H1 (cell line): ENCODE data around the gene SPPL2B. TPM values are rescaled to one million over a fixed set of nuclear protein-coding genes. Genes with fewer than 3 reads are reported as not detected.
A peak's percentile ranks its signal among the peaks of the same experiment; 100 is the strongest.

Experiments
- CTCF ChIA-PET: fragments of 300-600 bp; sonication (Branson Sonifier 250); formaldehyde crosslinking; loops from one replicate; lab custom pipeline; 2021; ENCODE audit not compliant: partially characterized antibody; lab: Charles Lee
- POLR2A ChIA-PET: fragments of 300-600 bp; sonication (Branson Sonifier 250); formaldehyde crosslinking; loops from one replicate; lab custom pipeline; 2021; ENCODE audit warnings: inconsistent platforms; ENCODE audit not compliant: partially characterized antibody; lab: Charles Lee
- DNase-seq, 2 experiments: peaks; one replicate each; pipeline versions ENCODE4 v3.0.0 to v3.0.0-alpha.2; 2010 to 2022; ENCODE audit warnings: low spot score in 2 of 2, low read depth in 1 of 2, mixed read lengths in 1 of 2
- FAIRE-seq: peaks from 2 replicates; lab custom pipeline; 2011; peaks lifted over from hg19 to GRCh38; lab: Jason Lieb, UNC
- H2AFZ ChIP-seq: 2 replicates; pipeline ENCODE4 v1.8.1; 2012; ENCODE audit warnings: low read length, inconsistent platforms
- H2AK5ac ChIP-seq: 2 replicates; pipeline ENCODE4 v1.6.1; 2013; ENCODE audit warnings: low read depth, low read length
- H2BK120ac ChIP-seq: replicated peaks from 2 replicates; pipeline ENCODE3; 2013; ENCODE audit warnings: low read depth, low read length, inconsistent platforms
- H2BK12ac ChIP-seq: 2 replicates; pipeline ENCODE4 v1.6.1; 2013; ENCODE audit warnings: low read depth, low read length
- H2BK15ac ChIP-seq: 2 replicates; pipeline ENCODE4 v1.6.1; 2013; ENCODE audit warnings: low read length
- H2BK20ac ChIP-seq: 2 replicates; pipeline ENCODE4 v1.6.1; 2013; ENCODE audit warnings: low read length
- H2BK5ac ChIP-seq: 2 replicates; pipeline ENCODE4 v1.6.1; 2013; ENCODE audit warnings: low read depth, low read length
- H3K14ac ChIP-seq: 2 replicates; pipeline ENCODE4 v1.6.1; 2013; ENCODE audit warnings: inconsistent platforms; ENCODE audit not compliant: insufficient read length
- H3K18ac ChIP-seq: 2 replicates; pipeline ENCODE4 v1.6.1; 2013; ENCODE audit warnings: low read length; ENCODE audit errors: extremely low read depth
- H3K23ac ChIP-seq: 2 replicates; pipeline ENCODE4 v1.6.1; 2013; ENCODE audit warnings: inconsistent platforms; ENCODE audit not compliant: insufficient read length
- H3K23me2 ChIP-seq: 2 replicates; pipeline ENCODE4 v1.6.1; 2013; ENCODE audit warnings: low read depth, low read length
- H3K27ac ChIP-seq: 2 replicates; pipeline ENCODE4 v1.6.1; 2011; ENCODE audit warnings: low read depth, low read length, inconsistent platforms
- H3K27me3 ChIP-seq, 4 experiments: replicated peaks in 1 of 4; 1 replicate in 1 of 4; 2 replicates in 3 of 4; pipeline versions ENCODE4 v1.6.1 to v1.8.1; 2011 to 2013; ENCODE audit warnings: low read length in 3 of 4, mild to moderate bottlenecking in 3 of 4, inconsistent platforms in 2 of 4, mixed read lengths in 2 of 4, moderate library complexity in 1 of 4; ENCODE audit not compliant: control insufficient read depth in 3 of 4, insufficient read depth in 3 of 4; ENCODE audit errors: extremely low read depth in 1 of 4
- H3K36me3 ChIP-seq, 4 experiments: 2 replicates each; pipeline versions ENCODE4 v1.6.1 to v1.8.1; 2011 to 2013; ENCODE audit warnings: mild to moderate bottlenecking in 4 of 4, low read length in 3 of 4, moderate library complexity in 2 of 4, control low read depth in 1 of 4, inconsistent platforms in 1 of 4; ENCODE audit not compliant: insufficient read depth in 4 of 4, control insufficient read depth in 2 of 4
- H3K4ac ChIP-seq: replicated peaks from 2 replicates; pipeline ENCODE3; 2013; ENCODE audit warnings: low read length, low read depth, mixed read lengths, inconsistent platforms; ENCODE audit not compliant: insufficient read length
- H3K4me1 ChIP-seq, 4 experiments: replicated peaks in 1 of 4; 1 replicate in 1 of 4; 2 replicates in 3 of 4; pipeline versions ENCODE4 v1.6.1 to v1.8.1; 2011 to 2013; ENCODE audit warnings: low read length in 3 of 4, inconsistent platforms in 2 of 4, mixed read lengths in 1 of 4; ENCODE audit not compliant: insufficient read depth in 4 of 4, control insufficient read depth in 3 of 4
- H3K4me2 ChIP-seq, 2 experiments: 2 replicates each; pipeline versions ENCODE4 v1.6.1 to v1.8.1; 2011 to 2013; ENCODE audit warnings: low read depth in 2 of 2, low read length in 2 of 2, control low read depth in 1 of 2, inconsistent platforms in 1 of 2, mild to moderate bottlenecking in 1 of 2; ENCODE audit not compliant: insufficient read depth in 1 of 2
- H3K4me3 ChIP-seq, 4 experiments: fragments of 200-600, 300-600 bp in 1 of 4; sonication (generic), shearing (Covaris generic), sonication (Bioruptor Twin) in 1 of 4; 2 replicates each; pipeline versions ENCODE4 v1.5.1 to v1.8.1; 2011 to 2016; ENCODE audit warnings: low read length in 4 of 4, low read depth in 3 of 4, control low read depth in 2 of 4, inconsistent platforms in 2 of 4, mild to moderate bottlenecking in 2 of 4, mixed read lengths in 1 of 4, moderate library complexity in 1 of 4; ENCODE audit not compliant: insufficient read depth in 2 of 4; ENCODE audit errors: extremely low read depth in 1 of 4
- H3K56ac ChIP-seq: replicated peaks from 2 replicates; pipeline ENCODE3; 2013; ENCODE audit warnings: low read depth, mild to moderate bottlenecking, mixed read lengths, low read length, inconsistent platforms; ENCODE audit not compliant: insufficient read length
- H3K79me1 ChIP-seq: 2 replicates; pipeline ENCODE4 v1.6.1; 2013; ENCODE audit warnings: low read depth, low read length, control low read depth
- H3K79me2 ChIP-seq, 2 experiments: 2 replicates each; pipeline versions ENCODE4 v1.6.1 to v1.8.1; 2012 to 2013; ENCODE audit warnings: low read length in 2 of 2, mild to moderate bottlenecking in 2 of 2, inconsistent platforms in 1 of 2; ENCODE audit not compliant: insufficient read depth in 2 of 2, control insufficient read depth in 1 of 2
- H3K9ac ChIP-seq, 4 experiments: replicated peaks in 1 of 4; 1 replicate in 1 of 4; 2 replicates in 3 of 4; pipeline versions ENCODE4 v1.6.1 to v1.8.1; 2011 to 2013; ENCODE audit warnings: low read depth in 3 of 4, low read length in 3 of 4, control low read depth in 2 of 4, mild to moderate bottlenecking in 2 of 4, moderate library complexity in 2 of 4, inconsistent platforms in 1 of 4; ENCODE audit errors: extremely low read depth in 1 of 4
- H3K9me3 ChIP-seq, 2 experiments: 2 replicates each; pipeline versions ENCODE4 v1.6.1 to v1.8.1; 2012 to 2013; ENCODE audit warnings: mild to moderate bottlenecking in 2 of 2, moderate library complexity in 2 of 2, control low read depth in 1 of 2, inconsistent platforms in 1 of 2, low read depth in 1 of 2, low read length in 1 of 2, mixed read lengths in 1 of 2; ENCODE audit not compliant: insufficient read depth in 2 of 2
- H4K20me1 ChIP-seq, 2 experiments: replicated peaks in 1 of 2; 2 replicates each; pipeline versions ENCODE3 to v1.8.1; 2011 to 2013; ENCODE audit warnings: inconsistent platforms in 2 of 2, low read length in 2 of 2, mild to moderate bottlenecking in 1 of 2; ENCODE audit not compliant: insufficient read depth in 2 of 2, control insufficient read depth in 1 of 2
- H4K5ac ChIP-seq: 2 replicates; pipeline ENCODE4 v1.6.1; 2013; ENCODE audit warnings: low read length, low read depth, mixed read lengths, inconsistent platforms; ENCODE audit not compliant: insufficient read length
- H4K8ac ChIP-seq: 2 replicates; pipeline ENCODE4 v1.8.0; 2013; ENCODE audit warnings: mild to moderate bottlenecking, moderate library complexity, low read length, inconsistent platforms; ENCODE audit not compliant: insufficient read depth; ENCODE audit errors: extremely low read depth
- H4K91ac ChIP-seq: replicated peaks from 2 replicates; pipeline ENCODE3; 2013; ENCODE audit warnings: low read length, mixed read lengths, inconsistent platforms; ENCODE audit not compliant: insufficient read length
- BRCA1 ChIP-seq: IDR thresholded peaks from 2 replicates; pipeline ENCODE4 v1.6.1; 2012; ENCODE audit warnings: low read depth, low read length, improper control_type of control experiment
- FOSL1 ChIP-seq: IDR thresholded peaks from 2 replicates; pipeline ENCODE4 v1.6.1; 2011; ENCODE audit warnings: mild to moderate bottlenecking, low read depth, low read length, moderate library complexity; ENCODE audit not compliant: insufficient read depth
- KDM4A ChIP-seq: IDR thresholded peaks from one replicate; pipeline ENCODE4 v1.7.1; 2012; ENCODE audit warnings: low read depth, mild to moderate bottlenecking, moderate library complexity, low read length, inconsistent platforms; ENCODE audit not compliant: severe bottlenecking
- RBBP5 ChIP-seq: IDR thresholded peaks from 2 replicates; pipeline ENCODE4 v1.7.1; 2012; ENCODE audit warnings: low read depth, mild to moderate bottlenecking, inconsistent platforms, low read length, moderate library complexity, borderline replicate concordance
- RXRA ChIP-seq: IDR thresholded peaks from 2 replicates; pipeline ENCODE4 v1.6.1; 2011; ENCODE audit warnings: low read depth, mild to moderate bottlenecking, low read length, moderate library complexity; ENCODE audit not compliant: insufficient read depth
- SIN3A ChIP-seq, 2 experiments: IDR thresholded peaks in 1 of 2; conservative IDR thresholded peaks in 1 of 2; 2 replicates each; pipeline ENCODE4 v1.6.1; 2011 to 2012; ENCODE audit warnings: low read length in 2 of 2, improper control_type of control experiment in 1 of 2, low read depth in 1 of 2, mild to moderate bottlenecking in 1 of 2
- SIX5 ChIP-seq: IDR thresholded peaks from 2 replicates; pipeline ENCODE4 v1.6.1; 2011; ENCODE audit warnings: mild to moderate bottlenecking, low read depth, low read length
- SP1 ChIP-seq: IDR thresholded peaks from 2 replicates; pipeline ENCODE4 v1.6.1; 2011; ENCODE audit warnings: low read depth, low read length
- WGBS, 2 experiments: shearing (Covaris generic) in 1 of 2; methylation state at CpG; one replicate each; pipeline versions ENCODE4 v1.1.6 to v1.1.7; 2013 to 2015; ENCODE audit warnings: low lambda C conversion rate in 2 of 2, mixed read lengths in 2 of 2, inconsistent platforms in 1 of 2, low coverage in 1 of 2, missing lambda C conversion rate in 1 of 2; ENCODE audit not compliant: insufficient replicate concordance in 2 of 2, insufficient coverage in 1 of 2, insufficient read length in 1 of 2; ENCODE audit errors: extremely low coverage in 1 of 2, missing lambda C conversion rate in 1 of 2; 5-methylcytosine and 5-hydroxymethylcytosine counted together
- polyA plus RNA-seq, 7 experiments: library from polyadenylated mRNA; depleted of rRNA in 3 of 7; stranded (reverse) in 5 of 7; unstranded in 2 of 7; fragments of >200 nt in 5 of 7; fragments of 200-250 nt in 2 of 7; gene quantifications; 1 replicate in 5 of 7; 2 replicates in 1 of 7; 4 replicates in 1 of 7; pipeline versions ENCODE4 v1.2.1 to v1.2.3, GENCODE V29; 2011 to 2013; ENCODE audit warnings: missing spikeins in 2 of 7, mixed read lengths in 2 of 7
- total RNA-seq: library from RNA; stranded (reverse); fragmentation: NEBNext Ultra II Directional; extraction: Animal tissue kit (Norgen Biotek cat#: 25700); gene quantifications from 2 replicates; pipeline ENCODE4 v1.2.1, GENCODE V29; 2021
- TF ChIP-seq, protein P1 (sequence below), 3 experiments: IDR thresholded peaks; 1 replicate in 2 of 3; 2 replicates in 1 of 3; pipeline versions ENCODE4 v1.5.1 to v1.6.1; 2011; ENCODE audit warnings: low read length in 3 of 3, mild to moderate bottlenecking in 3 of 3, inconsistent platforms in 2 of 3, low read depth in 1 of 3, moderate library complexity in 1 of 3; ENCODE audit not compliant: insufficient read depth in 1 of 3; ENCODE audit errors: control extremely low read depth in 1 of 3

SPPL2B gene
- total and polyA plus RNA-seq, 2 of the 8 experiments (the other 6 are each of a cell fraction or from before 2014, with no cell fraction given) = 34.8 to 55.7 TPM

DNA sequence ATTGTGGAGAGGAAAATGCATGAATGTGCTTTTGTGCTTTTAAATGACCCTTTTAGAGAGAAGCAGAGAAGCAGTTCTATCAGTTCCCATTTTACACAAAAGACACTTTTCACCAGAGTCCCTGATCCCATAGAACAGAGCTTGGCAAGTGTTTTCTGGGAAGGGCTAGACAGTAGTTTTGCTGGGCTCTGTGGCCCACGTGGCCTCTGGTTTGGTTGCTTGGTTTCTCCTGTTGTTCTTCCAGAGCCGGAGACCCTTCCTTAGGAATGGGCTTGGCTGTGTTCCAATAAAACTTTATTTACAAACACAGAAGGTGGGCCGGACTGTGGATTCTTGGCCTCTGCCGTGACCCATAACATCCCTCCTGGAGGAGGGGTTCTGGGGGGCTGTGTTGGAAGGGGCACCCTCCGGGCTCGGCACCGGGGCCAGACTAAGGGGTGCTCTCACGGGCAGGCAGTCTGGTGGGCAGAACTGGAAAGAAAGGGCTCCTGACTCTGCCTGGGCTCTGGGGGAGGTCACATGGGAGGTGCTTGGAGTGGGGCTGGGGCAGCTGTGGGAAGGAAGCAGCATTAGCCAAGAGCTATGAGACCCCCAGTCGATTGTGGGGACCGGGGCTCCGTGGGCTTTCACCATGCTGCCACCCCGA, 3.2 kb downstream of the SPPL2B start:
- no peak overlapping the region for H3K23ac ChIP-seq
- peaks cover 0 to 5% of the 10 kb centered on the region in 2 experiments; a peak in 1 of 4 replicates for H3K9me3 ChIP-seq
- H4K91ac ChIP-seq = no peak overlapping the region
- ChIA-PET CTCF (interaction anchor here (0.7 to 6.3 kb wide), 6 partner anchors 10 to 142 kb away, joined by 3 to 27 read pairs (median 4); no protein-coding TSS in a partner anchor), POLR2A (interaction anchor here (0.6 to 1.8 kb wide), 11 partner anchors 10 to 98 kb away, joined by 3 to 9 read pairs (median 3); no protein-coding TSS in a partner anchor)
- peaks cover 0 to 2% (median 0%) of the 10 kb centered on the region in 4 experiments; a peak in 2 of 8 replicates for H3K36me3 ChIP-seq
- H4K5ac ChIP-seq = no peak overlapping the region
- H4K8ac ChIP-seq = no peak overlapping the region
- H3K9ac ChIP-seq = no peak overlapping the region
- H3K27me3 ChIP-seq = no peaks in the 10 kb centered on the region
- no peak overlapping the region for H2AK5ac ChIP-seq
- WGBS, 2 experiments = 87% methylated on average over 12 of the region's 12 CpGs; no CpG with 5 or more reads in 1 of the 2 experiments
- H3K79me2 ChIP-seq = peaks cover 14 to 68% of the 10 kb centered on the region in 2 experiments
- DNase-seq = no peak
- no peak overlapping the region for H2BK120ac ChIP-seq
- no peak overlapping the region for H2BK20ac ChIP-seq
- H2BK15ac ChIP-seq = no peak overlapping the region
- H3K23me2 ChIP-seq = peaks cover 14% of the 10 kb centered on the region; the same call in 1 of the 2 replicates
- peak overlapping the region in 1 of 2 experiments; percentile 25; a peak in 1 of 4 replicates for H3K4me2 ChIP-seq
- H2BK5ac ChIP-seq = no peak overlapping the region
- FAIRE-seq = no peak
- no peak overlapping the region for H2AFZ ChIP-seq
- no peak overlapping the region for H3K14ac ChIP-seq
- H2BK12ac ChIP-seq = no peak overlapping the region
- no peak overlapping the region for H3K18ac ChIP-seq
- no peak overlapping the region for H3K4me3 ChIP-seq
- peaks cover 1 to 29% of the 10 kb centered on the region in 2 experiments for H4K20me1 ChIP-seq
- H3K56ac ChIP-seq = no peak overlapping the region
- no peak overlapping the region for H3K4ac ChIP-seq
- H3K4me1 ChIP-seq = peaks cover 0 to 36% (median 15%) of the 10 kb centered on the region in 4 experiments; a peak in 6 of 7 replicates
- peaks cover 33% of the 10 kb centered on the region for H3K79me1 ChIP-seq
- H3K27ac ChIP-seq = no peak overlapping the region
- TF ChIP-seq RXRA (no peak), SIX5 (no peak), BRCA1 (no peak), KDM4A (no peak), SP1 (no peak), RBBP5 (no peak), SIN3A (conservative IDR thresholded peaks at IDR 0.05 in 1 of 2, IDR thresholded peaks at IDR 0.05 in 1 of 2; ENCODE audit: low read depth in 1 of 2, low read length in 2 of 2) (no peak), FOSL1 (no peak)
- TF ChIP-seq, protein P1, sequence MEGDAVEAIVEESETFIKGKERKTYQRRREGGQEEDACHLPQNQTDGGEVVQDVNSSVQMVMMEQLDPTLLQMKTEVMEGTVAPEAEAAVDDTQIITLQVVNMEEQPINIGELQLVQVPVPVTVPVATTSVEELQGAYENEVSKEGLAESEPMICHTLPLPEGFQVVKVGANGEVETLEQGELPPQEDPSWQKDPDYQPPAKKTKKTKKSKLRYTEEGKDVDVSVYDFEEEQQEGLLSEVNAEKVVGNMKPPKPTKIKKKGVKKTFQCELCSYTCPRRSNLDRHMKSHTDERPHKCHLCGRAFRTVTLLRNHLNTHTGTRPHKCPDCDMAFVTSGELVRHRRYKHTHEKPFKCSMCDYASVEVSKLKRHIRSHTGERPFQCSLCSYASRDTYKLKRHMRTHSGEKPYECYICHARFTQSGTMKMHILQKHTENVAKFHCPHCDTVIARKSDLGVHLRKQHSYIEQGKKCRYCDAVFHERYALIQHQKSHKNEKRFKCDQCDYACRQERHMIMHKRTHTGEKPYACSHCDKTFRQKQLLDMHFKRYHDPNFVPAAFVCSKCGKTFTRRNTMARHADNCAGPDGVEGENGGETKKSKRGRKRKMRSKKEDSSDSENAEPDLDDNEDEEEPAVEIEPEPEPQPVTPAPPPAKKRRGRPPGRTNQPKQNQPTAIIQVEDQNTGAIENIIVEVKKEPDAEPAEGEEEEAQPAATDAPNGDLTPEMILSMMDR (IDR thresholded peaks at IDR 0.05; ENCODE audit: control extremely low read depth in 1 of 3, insufficient read depth in 1 of 3, low read depth in 1 of 3, low read length in 3 of 3) = no peak
